GM18502 (cell line): ENCODE measurements around the gene MIAT.
"Not testable (repeated sequence)": the region's sequence is repeated elsewhere in the genome, so short reads cannot be mapped to it uniquely, and the experiment has no call there.

Experiments
- ATAC-seq: cut with Tn5 transposase; IDR thresholded peaks from one replicate; pipeline ENCODE4 v1.9.1; 2021; ENCODE audit warnings: mild to moderate bottlenecking; ENCODE audit not compliant: unreplicated experiment, poor library complexity

The MIAT gene

DNA sequence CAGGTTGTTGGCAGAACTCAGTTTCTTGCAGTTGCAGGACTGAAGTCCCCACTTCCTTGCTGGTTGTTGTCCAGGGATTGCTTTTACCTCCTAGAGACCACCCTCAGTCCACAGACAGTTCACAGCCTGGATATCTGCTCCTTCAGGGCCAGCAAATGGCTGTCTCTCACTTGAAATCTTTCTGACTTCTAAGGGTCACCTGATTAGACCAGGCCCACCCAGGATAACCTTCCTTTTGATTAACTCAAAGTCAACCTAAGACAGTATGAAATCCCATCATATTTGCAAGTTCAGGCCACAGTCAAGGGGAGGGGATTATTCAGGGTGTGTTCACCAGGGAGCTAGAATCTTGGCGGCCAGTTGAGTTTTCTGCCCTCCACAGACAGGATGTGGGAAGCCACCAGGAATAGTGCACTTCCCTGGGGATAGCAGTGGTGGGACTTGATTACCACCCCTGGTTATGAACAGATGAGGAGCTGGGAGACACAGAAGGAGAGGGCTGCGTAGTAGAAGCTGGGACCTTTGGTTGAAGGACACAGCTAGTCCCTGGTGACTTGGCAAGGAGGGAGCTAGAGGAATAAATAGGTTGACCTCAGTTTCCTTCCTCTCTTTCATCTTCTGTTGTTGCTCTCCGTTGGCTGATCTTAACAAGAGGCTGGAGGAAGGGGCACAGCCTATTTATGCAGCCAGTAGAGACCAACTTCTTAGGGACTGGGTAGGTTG is 33.4 kb downstream of the MIAT start:
- no peak for ATAC-seq

DNA sequence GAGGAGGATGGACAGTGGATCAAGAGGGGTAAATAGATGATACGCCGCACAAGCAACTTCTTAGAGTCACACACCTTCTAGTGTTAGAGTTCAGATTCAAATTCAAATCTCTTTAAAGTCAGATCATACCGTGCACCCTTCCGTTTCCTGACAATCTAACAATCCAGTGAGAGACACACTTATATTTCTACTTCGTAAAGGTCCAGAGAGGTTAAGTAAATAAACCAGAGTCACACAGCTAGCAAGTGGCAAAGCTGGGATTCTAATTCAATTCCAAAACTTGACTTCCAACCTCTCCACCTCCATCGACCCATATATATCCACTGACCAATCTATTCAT is 34.0 kb downstream of the MIAT start:
- ATAC-seq, result no peak

DNA sequence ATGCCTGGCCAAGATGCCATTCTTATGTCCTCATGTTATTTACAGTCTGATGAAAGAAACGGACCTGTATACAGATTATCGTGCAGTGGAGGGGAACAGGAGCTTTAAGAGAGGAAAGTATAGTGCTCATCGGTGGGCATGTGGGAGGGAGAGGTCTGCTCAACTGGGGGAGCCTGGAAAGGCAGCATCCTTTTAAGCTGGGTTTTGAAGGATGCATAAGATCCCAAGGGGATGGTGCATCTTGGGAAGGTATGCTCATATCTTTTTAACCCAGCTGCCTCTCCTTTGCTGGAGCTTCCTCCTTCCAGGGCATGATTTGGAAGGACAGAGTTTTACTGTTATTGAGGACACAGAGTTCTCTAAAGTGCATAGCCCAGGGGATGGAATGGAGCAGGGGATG is 34.8 kb downstream of the MIAT start:
- ATAC-seq, result no peak

DNA sequence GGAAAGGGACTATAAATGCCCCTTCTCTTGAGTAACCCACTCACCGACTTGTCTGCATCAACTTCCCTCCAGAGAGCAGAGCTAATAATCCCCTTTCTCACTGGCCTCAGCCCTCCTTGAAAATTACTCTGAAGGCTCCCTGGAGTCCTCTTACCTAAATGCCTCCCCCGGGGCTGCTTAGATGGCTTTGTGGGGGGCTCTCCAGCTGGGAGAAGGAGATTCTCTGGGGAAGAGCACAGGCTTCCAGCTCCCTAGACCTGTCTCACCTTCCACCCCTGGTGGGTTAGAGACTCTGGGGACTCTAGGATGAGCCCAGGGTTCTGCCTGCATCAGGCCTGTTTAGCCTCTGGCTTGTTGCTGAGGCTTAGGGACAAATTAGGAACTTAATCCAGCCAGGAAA is 39.8 kb downstream of the MIAT start:
- ATAC-seq, result no peak

GRCh38 chr22:26700462-26700861 is 43.1 kb downstream of the MIAT start:
- ATAC-seq, result no peak

GRCh38 chr22:26700886-26701285 is 43.5 kb downstream of the MIAT start:
- no peak for ATAC-seq

DNA sequence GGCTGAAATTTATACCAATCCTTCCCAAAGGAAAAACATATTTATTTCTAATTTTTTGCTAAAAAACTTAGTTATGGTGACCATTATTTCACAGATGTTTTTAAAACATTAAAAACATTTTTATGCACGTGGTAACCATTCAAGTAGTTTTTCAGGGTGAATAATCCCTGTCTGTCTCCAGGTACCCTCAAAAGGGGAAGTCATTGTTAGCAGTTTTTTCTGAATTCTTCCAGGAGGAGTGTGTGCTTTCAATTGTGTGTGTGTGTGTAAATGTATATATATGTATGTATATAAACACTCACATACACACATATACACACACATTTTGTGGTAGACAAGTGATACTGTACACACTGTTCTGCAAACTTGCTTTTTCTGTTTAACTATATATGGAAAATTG is 43.9 kb downstream of the MIAT start:
- ATAC-seq, result no peak

DNA sequence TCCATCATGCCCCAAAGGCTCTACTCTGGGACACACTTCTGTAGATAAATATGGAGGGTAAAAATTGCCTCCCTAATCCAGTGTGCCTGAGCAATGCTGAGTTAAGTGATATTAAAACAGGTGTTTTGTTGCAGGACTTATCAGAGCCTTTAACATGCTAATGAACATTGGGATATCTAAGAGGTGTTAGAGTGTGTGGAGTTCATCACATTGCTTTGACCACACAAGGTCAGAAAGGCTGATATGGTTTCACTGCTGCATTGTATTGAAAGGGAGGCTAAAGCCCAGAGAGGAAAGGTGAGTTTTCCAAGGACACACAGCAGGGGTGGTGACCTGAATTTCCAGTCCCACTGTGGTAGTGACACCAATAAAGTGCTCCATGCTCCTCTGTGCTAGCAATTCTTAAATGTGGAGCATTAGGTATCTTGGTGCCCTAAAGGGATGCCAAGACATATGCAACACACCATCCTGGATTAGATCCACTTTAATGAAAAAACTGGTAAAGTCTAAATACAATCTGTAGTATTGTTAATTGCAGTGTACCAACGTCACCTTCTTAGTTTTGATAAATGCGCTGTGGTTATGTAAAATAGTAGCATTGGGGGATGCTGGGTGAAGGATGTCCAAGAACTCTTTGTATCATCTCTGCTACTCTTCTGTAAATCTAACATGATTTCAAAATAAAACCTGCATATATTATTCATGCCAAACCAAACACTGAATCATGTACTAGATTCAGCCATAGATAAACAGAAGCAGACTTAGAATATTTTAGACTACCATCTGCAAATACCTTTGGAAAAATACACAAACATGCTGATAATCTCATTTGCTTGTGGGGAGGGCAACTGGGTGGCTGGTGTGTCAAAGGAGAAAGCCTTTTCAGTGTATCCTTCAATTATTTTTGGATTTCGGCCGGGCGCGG is 45.8 kb downstream of the MIAT start:
- no peak for ATAC-seq

- not testable (repeated sequence) for ATAC-seq
Measured at GRCh38 chr22:26705379-26705778, 48.0 kb downstream of the MIAT start.

- no peak for ATAC-seq
Measured at GRCh38 chr22:26707090-26707489, 49.7 kb downstream of the MIAT start.

DNA sequence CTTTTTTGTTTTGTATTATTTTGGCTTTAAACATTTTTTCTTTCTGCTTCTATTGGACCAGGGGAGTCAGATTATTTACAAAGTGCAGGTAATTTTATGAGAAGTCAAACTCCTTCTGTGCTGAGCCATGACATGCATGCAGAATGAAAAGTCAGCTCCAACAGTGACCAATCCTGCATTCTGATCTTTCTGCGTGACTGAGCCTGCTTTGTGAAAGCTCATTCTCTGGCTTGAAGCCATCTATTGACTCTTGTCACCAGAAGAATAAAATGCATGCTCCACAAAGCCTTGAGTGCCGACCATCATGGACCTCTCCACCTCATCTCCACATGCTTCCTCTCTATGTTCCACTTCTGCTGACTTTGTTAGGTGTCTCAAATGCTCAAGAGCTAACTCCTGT is 50.2 kb downstream of the MIAT start:
- ATAC-seq, result no peak

- ATAC-seq, result no peak
Measured at GRCh38 chr22:26708256-26709009, 51.0 kb downstream of the MIAT start.

DNA sequence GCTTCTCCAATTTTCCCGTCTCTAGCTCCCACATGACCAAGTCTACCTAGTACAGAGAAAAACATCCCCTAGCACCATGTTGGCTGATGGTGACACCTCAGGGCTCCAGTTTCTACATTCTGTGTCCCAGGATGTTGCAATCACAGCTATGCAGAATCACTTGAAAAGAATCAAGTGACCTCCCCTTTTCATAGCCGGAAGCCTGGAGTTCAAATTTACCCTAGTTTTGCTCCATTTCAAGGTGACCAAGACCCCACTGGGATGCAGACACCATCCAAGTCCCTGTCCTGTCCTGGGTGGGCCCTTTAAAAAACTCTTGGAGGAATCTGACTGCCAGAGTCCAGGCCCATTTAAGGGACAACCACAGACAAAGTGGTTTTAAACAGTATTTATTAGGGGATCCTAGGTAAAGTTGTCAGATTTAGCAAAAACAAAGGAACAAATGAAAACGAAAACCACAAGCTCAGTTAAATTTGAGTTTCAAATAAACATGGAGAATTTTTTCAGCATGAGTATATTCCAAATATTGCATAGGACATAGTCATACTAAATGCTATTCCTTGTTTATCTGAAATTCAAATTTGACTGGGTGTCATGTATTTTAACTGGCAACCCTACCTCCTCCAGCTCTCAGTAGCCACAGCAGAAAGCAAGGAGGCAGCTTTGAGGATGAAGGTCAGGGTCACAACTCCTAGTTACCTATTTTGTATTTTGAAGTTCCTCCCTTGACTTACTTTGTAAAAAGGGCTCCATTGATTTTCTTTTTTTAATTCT is 52.4 kb downstream of the MIAT start:
- no peak for ATAC-seq

GRCh38 chr22:26711205-26711963 is 54.0 kb downstream of the MIAT start:
- peak; percentile 52 for ATAC-seq

- no peak for ATAC-seq
Measured at GRCh38 chr22:26712158-26712557, 54.8 kb downstream of the MIAT start.

- no peak for ATAC-seq
Measured at GRCh38 chr22:26713823-26714449, 56.5 kb downstream of the MIAT start.

DNA sequence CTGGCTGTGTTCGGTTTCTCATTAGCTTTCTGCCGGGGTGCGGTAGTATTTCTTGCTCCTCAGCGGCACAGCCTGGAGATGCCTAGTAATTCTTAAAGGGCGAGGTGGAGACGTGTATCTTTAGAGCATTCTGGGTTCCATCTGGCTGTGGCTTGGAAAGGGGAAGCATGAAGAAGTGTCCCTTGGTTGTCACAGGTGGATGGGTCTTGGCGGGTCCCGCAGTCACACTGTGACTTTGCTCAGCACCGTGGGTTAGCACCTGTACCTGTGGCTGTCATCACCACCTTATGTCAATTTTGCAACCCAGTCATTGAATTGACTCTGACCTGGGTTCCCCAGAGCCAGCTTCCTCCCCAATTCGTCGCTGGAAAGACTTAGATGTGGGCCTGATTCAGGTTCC is 57.6 kb downstream of the MIAT start:
- no peak for ATAC-seq

- no peak for ATAC-seq
Measured at GRCh38 chr22:26715392-26715936, 58.1 kb downstream of the MIAT start.

DNA sequence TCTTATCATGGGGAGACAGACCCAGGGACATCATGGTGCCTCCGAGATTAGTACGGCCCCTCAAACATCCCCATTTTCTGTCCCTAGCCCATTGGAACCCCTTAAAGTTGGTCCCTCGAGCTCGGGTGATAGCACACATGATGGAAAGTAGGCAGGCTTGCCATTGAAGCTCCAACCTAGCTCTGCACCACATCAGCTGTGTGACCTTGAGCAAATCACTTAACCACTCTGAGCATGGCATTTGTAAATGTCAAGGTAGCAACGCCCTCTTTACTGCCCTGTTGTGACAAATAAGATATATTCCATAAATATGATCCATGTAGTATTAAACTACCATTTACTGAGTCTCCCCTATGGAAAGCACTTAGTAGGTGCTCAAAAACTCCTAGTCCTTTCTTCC is 61.1 kb downstream of the MIAT start:
- no peak for ATAC-seq
